ENCODE results near the gene CDRT15. TPM values are rescaled to one million over a fixed set of nuclear protein-coding genes. Genes with fewer than 3 reads are reported as not detected.
A peak's percentile ranks its signal among the peaks of the same experiment; 100 is the strongest.
"Not testable (repeated sequence)": the region's sequence is repeated elsewhere in the genome, so short reads cannot be mapped to it uniquely, and the experiment has no call there.

The CDRT15 gene
- polyA plus RNA-seq, 1 experiment, result not detected

GRCh38 chr17:14231187-14231586 is 5.5 kb downstream of the CDRT15 start:
- H3K27me3 ChIP-seq (ENCODE audit: control insufficient read depth, insufficient read depth, low read length); DNase-seq (ENCODE audit: low read depth, low spot score); H3K27ac ChIP-seq (ENCODE audit: low read depth, low read length); POLR2A ChIA-PET; CTCF ChIA-PET; H3K9me3 ChIP-seq (ENCODE audit: control insufficient read depth, insufficient read depth, low read length); H3K4me3 ChIP-seq (ENCODE audit: low read depth, low read length): not testable (repeated sequence)

- Histone ChIP-seq H3K27me3 (ENCODE audit: control insufficient read depth, insufficient read depth, low read length) (no peaks in the 10 kb centered on the region), H3K27ac (ENCODE audit: low read depth, low read length) (no peak overlapping the region), H3K4me3 (ENCODE audit: low read depth, low read length) (no peak overlapping the region), H3K9me3 (ENCODE audit: control insufficient read depth, insufficient read depth, low read length) (no peaks in the 10 kb centered on the region)
- TF ChIP-seq, protein P1, sequence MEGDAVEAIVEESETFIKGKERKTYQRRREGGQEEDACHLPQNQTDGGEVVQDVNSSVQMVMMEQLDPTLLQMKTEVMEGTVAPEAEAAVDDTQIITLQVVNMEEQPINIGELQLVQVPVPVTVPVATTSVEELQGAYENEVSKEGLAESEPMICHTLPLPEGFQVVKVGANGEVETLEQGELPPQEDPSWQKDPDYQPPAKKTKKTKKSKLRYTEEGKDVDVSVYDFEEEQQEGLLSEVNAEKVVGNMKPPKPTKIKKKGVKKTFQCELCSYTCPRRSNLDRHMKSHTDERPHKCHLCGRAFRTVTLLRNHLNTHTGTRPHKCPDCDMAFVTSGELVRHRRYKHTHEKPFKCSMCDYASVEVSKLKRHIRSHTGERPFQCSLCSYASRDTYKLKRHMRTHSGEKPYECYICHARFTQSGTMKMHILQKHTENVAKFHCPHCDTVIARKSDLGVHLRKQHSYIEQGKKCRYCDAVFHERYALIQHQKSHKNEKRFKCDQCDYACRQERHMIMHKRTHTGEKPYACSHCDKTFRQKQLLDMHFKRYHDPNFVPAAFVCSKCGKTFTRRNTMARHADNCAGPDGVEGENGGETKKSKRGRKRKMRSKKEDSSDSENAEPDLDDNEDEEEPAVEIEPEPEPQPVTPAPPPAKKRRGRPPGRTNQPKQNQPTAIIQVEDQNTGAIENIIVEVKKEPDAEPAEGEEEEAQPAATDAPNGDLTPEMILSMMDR (IDR thresholded peaks at IDR 0.05; ENCODE audit: low read depth, low read length), result no peak
- ChIA-PET POLR2A (no interaction called here), CTCF (no interaction called here)
- peak; percentile 8 for DNase-seq (ENCODE audit: low read depth, low spot score)
Measured at GRCh38 chr17:14228903-14229302, 7.8 kb downstream of the CDRT15 start.

GRCh38 chr17:14227052-14227451 is 9.6 kb downstream of the CDRT15 start:
- no peak for DNase-seq (ENCODE audit: low read depth, low spot score)
- Histone ChIP-seq H3K9me3 (ENCODE audit: control insufficient read depth, insufficient read depth, low read length) (no peaks in the 10 kb centered on the region), H3K4me3 (ENCODE audit: low read depth, low read length) (no peak overlapping the region), H3K27me3 (ENCODE audit: control insufficient read depth, insufficient read depth, low read length) (no peaks in the 10 kb centered on the region), H3K27ac (ENCODE audit: low read depth, low read length) (no peak overlapping the region)
- TF ChIP-seq, protein P1 (IDR thresholded peaks at IDR 0.05; ENCODE audit: low read depth, low read length), result no peak
- ChIA-PET POLR2A (no interaction called here), CTCF (no interaction called here)

- CTCF ChIA-PET, result no interaction called here
- Histone ChIP-seq H3K27me3 (ENCODE audit: control insufficient read depth, insufficient read depth, low read length) (no peaks in the 10 kb centered on the region), H3K9me3 (ENCODE audit: control insufficient read depth, insufficient read depth, low read length) (no peaks in the 10 kb centered on the region), H3K4me3 (ENCODE audit: low read depth, low read length) (no peak overlapping the region), H3K27ac (ENCODE audit: low read depth, low read length) (no peak overlapping the region)
- TF ChIP-seq, protein P1 (IDR thresholded peaks at IDR 0.05; ENCODE audit: low read depth, low read length), result no peak
- no peak for DNase-seq (ENCODE audit: low read depth, low spot score)
- POLR2A ChIA-PET, result no interaction called here
Measured at GRCh38 chr17:14225254-14225980, 11.2 kb downstream of the CDRT15 start.

DNA sequence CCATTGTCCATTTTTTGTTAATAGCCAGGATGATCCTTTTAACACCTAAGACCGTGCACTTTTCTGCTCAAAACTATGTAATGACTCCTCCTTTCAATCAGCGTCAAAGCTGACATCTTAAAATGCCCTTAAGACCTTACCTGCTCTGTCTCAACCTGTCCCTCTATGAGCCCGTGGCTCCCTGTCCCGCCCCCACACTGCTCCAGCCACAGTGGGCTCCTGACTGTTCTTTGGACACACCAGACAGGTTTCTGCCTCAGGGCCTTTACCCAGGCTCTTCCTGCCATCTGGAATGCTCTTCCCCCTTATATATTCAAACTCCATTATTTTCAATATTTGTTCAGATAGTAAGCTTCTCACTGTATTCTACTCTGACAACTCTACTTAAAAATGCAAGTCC is 14.1 kb downstream of the CDRT15 start:
- Histone ChIP-seq H3K4me3 (ENCODE audit: low read depth, low read length) (no peak overlapping the region), H3K9me3 (ENCODE audit: control insufficient read depth, insufficient read depth, low read length) (no peaks in the 10 kb centered on the region), H3K27ac (ENCODE audit: low read depth, low read length) (no peak overlapping the region), H3K27me3 (ENCODE audit: control insufficient read depth, insufficient read depth, low read length) (no peaks in the 10 kb centered on the region)
- POLR2A ChIA-PET, result no interaction called here
- TF ChIP-seq, protein P1 (IDR thresholded peaks at IDR 0.05; ENCODE audit: low read depth, low read length), result no peak
- CTCF ChIA-PET, result no interaction called here
- DNase-seq (ENCODE audit: low read depth, low spot score), result no peak

All from AG04450 (cell line).